SH-SY5Y (cell line): ENCODE data around the gene LTA4H.

Source experiments
- GATA2 ChIP-seq: IDR thresholded peaks from 2 replicates; pipeline ENCODE4 v1.6.1; 2011; ENCODE audit warnings: mild to moderate bottlenecking, low read depth, low read length
- GATA3 ChIP-seq: IDR thresholded peaks from 2 replicates; pipeline ENCODE4 v1.6.1; 2011; ENCODE audit warnings: low read depth, mild to moderate bottlenecking, low read length, moderate library complexity

DNA sequence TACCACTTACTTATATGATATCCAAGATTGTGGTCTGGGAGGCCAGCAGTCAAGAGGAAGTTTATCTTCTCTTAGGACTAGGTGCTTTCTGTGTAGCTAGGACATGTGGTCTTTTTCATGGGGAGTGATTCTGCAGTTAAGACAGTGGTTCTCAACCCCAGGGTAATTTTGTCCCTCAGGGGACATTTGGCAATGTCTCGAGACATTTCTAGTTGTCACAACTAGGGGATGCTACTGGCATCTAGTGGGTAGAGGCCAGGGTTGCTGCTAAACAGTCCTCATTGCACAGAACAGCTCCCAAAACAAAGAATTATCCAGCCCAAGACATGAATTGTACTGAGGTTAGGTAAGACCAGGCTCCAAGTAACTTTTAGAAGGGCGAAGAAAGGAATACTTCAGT, 72.3 kb downstream of the LTA4H start:
- TF ChIP-seq GATA3: no peak
- no peak for TF ChIP-seq GATA2
